GM23338 (cell line): ENCODE results near the gene PRR29. TPM values are rescaled to one million over a fixed set of nuclear protein-coding genes. Genes with fewer than 3 reads are reported as not detected.

Source experiments
- ATAC-seq: fragments of 200-7000 bp; cut with Tn5 transposase; 3 replicates; pipeline ENCODE4 v1.9.1; 2020
- DNase-seq: peaks from one replicate; pipeline ENCODE4 v3.0.0-alpha.2; 2015; ENCODE audit warnings: low spot score
- H2AFZ ChIP-seq: fragments of 200-600 bp; sonication (generic); 2 replicates; pipeline ENCODE4 v1.8.0; 2016; ENCODE audit warnings: antibody characterized with exemption, mild to moderate bottlenecking, moderate library complexity
- H3F3A ChIP-seq: fragments of 200-600 bp; sonication (generic); replicated peaks from 2 replicates; pipeline ENCODE4 v1.8.0; 2017; ENCODE audit warnings: antibody characterized with exemption, mixed run types, low read depth
- H3K27ac ChIP-seq: fragments of 200-600 bp; sonication (generic); 2 replicates; pipeline ENCODE4 v1.6.1; 2016; ENCODE audit warnings: low read depth
- H3K27me3 ChIP-seq: fragments of 200-600 bp; sonication (generic); 2 replicates; pipeline ENCODE4 v1.8.0; 2016; ENCODE audit warnings: mild to moderate bottlenecking, mixed run types, moderate library complexity; ENCODE audit not compliant: insufficient read depth
- H3K36me3 ChIP-seq: fragments of 200-600 bp; sonication (generic); 2 replicates; pipeline ENCODE4 v1.8.0; 2016; ENCODE audit warnings: mild to moderate bottlenecking; ENCODE audit not compliant: insufficient read depth
- H3K4me1 ChIP-seq: fragments of 200-600 bp; sonication (generic); 2 replicates; pipeline ENCODE4 v1.8.0; 2016; ENCODE audit warnings: mild to moderate bottlenecking, moderate library complexity; ENCODE audit not compliant: insufficient read depth
- H3K4me2 ChIP-seq: fragments of 200-600 bp; sonication (generic); 2 replicates; pipeline ENCODE4 v1.7.1; 2017; ENCODE audit warnings: mixed run types
- H3K4me3 ChIP-seq: fragments of 200-600 bp; sonication (generic); 2 replicates; pipeline ENCODE4 v1.6.1; 2016; ENCODE audit warnings: mixed run types
- H3K79me2 ChIP-seq: fragments of 200-600 bp; sonication (generic); replicated peaks from 2 replicates; pipeline ENCODE4 v1.8.0; 2017; ENCODE audit warnings: mild to moderate bottlenecking; ENCODE audit not compliant: insufficient read depth
- H3K9me2 ChIP-seq: fragments of 200-600 bp; sonication (generic); 2 replicates; pipeline ENCODE4 v1.8.0; 2017; ENCODE audit not compliant: insufficient read depth
- H4K20me1 ChIP-seq: fragments of 200-600 bp; sonication (generic); replicated peaks from 2 replicates; pipeline ENCODE4 v1.8.0; 2017; ENCODE audit warnings: mild to moderate bottlenecking; ENCODE audit not compliant: insufficient read depth
- H3K27ac Mint-ChIP-seq: 2 replicates; pipeline ENCODE4 v1.8.0; 2020; ENCODE audit warnings: inconsistent platforms, mild to moderate bottlenecking, moderate library complexity, mixed read lengths
- H3K27me3 Mint-ChIP-seq: 3 replicates; pipeline ENCODE4 v1.8.0; 2022; ENCODE audit warnings: low read depth, mild to moderate bottlenecking, moderate library complexity, mixed read lengths, inconsistent platforms; ENCODE audit not compliant: insufficient read depth, poor library complexity
- H3K36me3 Mint-ChIP-seq: 3 replicates; pipeline ENCODE4 v1.8.0; 2021; ENCODE audit warnings: low read depth, mild to moderate bottlenecking, inconsistent platforms, moderate library complexity, mixed read lengths
- H3K4me1 Mint-ChIP-seq: 3 replicates; pipeline ENCODE4 v1.8.0; 2020; ENCODE audit warnings: mild to moderate bottlenecking, inconsistent platforms, mixed read lengths
- H3K4me3 Mint-ChIP-seq: 3 replicates; pipeline ENCODE4 v1.8.0; 2021; ENCODE audit warnings: moderate library complexity, mild to moderate bottlenecking, inconsistent platforms, mixed read lengths
- H3K9me3 Mint-ChIP-seq: 3 replicates; pipeline ENCODE4 v1.8.0; 2020; ENCODE audit warnings: moderate library complexity, mild to moderate bottlenecking, inconsistent platforms, mixed read lengths
- CREB1 ChIP-seq: fragments of 250-450 bp; sonication (Bioruptor Pico); IDR thresholded peaks from 2 replicates; pipeline ENCODE4 v1.5.0; 2020; ENCODE audit warnings: low read depth, mild to moderate bottlenecking, moderate library complexity
- EZH2 ChIP-seq: fragments of 200-600 bp; sonication (generic); IDR thresholded peaks from one replicate; pipeline ENCODE4 v1.8.0; 2017; ENCODE audit warnings: antibody characterized with exemption, mild to moderate bottlenecking, low read depth; ENCODE audit not compliant: unreplicated experiment
- EZH2phosphoT487 ChIP-seq: fragments of 200-600 bp; sonication (generic); IDR thresholded peaks from one replicate; pipeline ENCODE4 v1.8.1; 2018; ENCODE audit warnings: antibody characterized with exemption; ENCODE audit not compliant: unreplicated experiment
- JUNB ChIP-seq: IDR thresholded peaks from one replicate; pipeline ENCODE4 v1.6.1; 2016; ENCODE audit warnings: antibody characterized with exemption; ENCODE audit not compliant: unreplicated experiment
- NANOG ChIP-seq: IDR thresholded peaks from 2 replicates; pipeline ENCODE4 v1.6.1; 2016; ENCODE audit warnings: antibody characterized with exemption, borderline replicate concordance
- POLR2AphosphoS5 ChIP-seq: IDR thresholded peaks from 2 replicates; pipeline ENCODE4 v1.6.1; 2016; ENCODE audit warnings: antibody characterized with exemption, low read depth
- STAT1 ChIP-seq: IDR thresholded peaks from one replicate; pipeline ENCODE4 v1.6.1; 2016; ENCODE audit warnings: antibody characterized with exemption; ENCODE audit not compliant: unreplicated experiment
- ZNF114 ChIP-seq: fragments of 250-450 bp; sonication (Bioruptor Pico); IDR thresholded peaks from 2 replicates; pipeline ENCODE4 v1.5.0; 2020; ENCODE audit warnings: mild to moderate bottlenecking, moderate library complexity
- ZNF331 ChIP-seq: fragments of 250-450 bp; sonication (Bioruptor Pico); IDR thresholded peaks from 2 replicates; pipeline ENCODE4 v1.5.0; 2020; ENCODE audit warnings: low read depth, mild to moderate bottlenecking, moderate library complexity
- polyA plus RNA-seq: library from polyadenylated mRNA; unstranded; fragments of >200 nt; fragmentation: Nextera tagmentation; extraction: Ambion mirVana; gene quantifications from 2 replicates; pipeline ENCODE4 v1.2.1, GENCODE V29; 2016
- total RNA-seq: library from RNA; depleted of rRNA; stranded (reverse); fragments of >200 nt; shearing (Covaris generic); gene quantifications from 2 replicates; pipeline ENCODE4 v1.2.3, GENCODE V29; 2014
- TF ChIP-seq, protein P1 (sequence below): fragments of 250-450 bp; sonication (Bioruptor Pico); IDR thresholded peaks from 2 replicates; pipeline ENCODE4 v1.5.0; 2020; ENCODE audit warnings: mild to moderate bottlenecking, moderate library complexity
- TF ChIP-seq, protein P2 (sequence below): IDR thresholded peaks from 2 replicates; pipeline ENCODE4 v1.6.1; 2016; ENCODE audit warnings: antibody characterized with exemption
- TF ChIP-seq, protein P3 (sequence below), 2 experiments: fragments of 200-600 bp in 1 of 2; sonication (generic) in 1 of 2; conservative IDR thresholded peaks; 2 replicates each; pipeline versions ENCODE4 v1.5.1 to v1.6.1; 2016 to 2017; ENCODE audit warnings: antibody characterized with exemption in 2 of 2, low read depth in 2 of 2, mild to moderate bottlenecking in 2 of 2, moderate library complexity in 1 of 2
- TF ChIP-seq, protein P4 (sequence below): IDR thresholded peaks from one replicate; pipeline ENCODE4 v1.6.1; 2018; ENCODE audit warnings: antibody characterized with exemption; ENCODE audit not compliant: unreplicated experiment

Gene PRR29
- total and polyA plus RNA-seq, 2 experiments from 2014 or later: 0.24 to 1.3 TPM

DNA sequence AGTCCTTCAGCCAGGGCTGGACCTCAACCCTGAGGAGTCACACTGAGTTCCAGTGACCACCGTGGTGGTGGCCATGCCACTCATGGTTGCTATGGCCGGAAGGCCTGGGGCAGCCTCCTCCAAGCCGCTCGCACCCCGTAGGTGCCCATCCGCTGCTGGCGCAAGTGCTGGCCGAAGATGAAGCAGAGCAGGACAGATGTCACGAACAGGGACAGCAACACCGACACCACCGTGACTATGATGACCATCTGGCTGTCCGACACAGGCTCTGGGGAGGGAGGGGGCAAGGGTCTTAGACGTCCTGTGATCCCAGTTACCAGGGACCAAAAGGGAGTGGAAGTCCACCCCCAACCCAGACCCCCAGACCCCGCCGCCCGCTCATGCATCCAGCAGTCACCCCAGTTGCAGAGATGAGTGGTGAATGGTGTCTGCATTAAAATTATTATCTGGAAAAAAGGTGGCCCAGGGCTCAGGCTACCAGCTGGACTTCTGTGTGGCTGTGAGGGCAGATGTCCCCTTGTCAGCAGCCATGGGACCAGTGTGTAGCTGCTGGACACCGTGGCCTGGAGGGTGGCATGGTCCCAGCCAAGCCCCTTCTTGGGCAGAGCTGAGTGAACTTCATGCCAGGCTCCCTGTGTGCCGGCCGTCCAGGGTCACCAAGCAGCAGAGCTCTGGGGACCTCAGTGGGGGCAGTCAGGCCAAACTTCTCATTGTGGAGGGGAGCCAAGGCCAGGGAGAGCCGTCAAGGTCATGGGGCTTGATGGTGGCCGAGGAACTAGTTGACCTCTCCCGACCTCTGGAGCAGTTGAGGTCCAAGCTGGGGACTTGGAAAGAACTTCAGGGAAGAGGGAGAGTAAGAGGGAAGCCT, 4.7 kb downstream of the PRR29 start:
- H3K27ac Mint-ChIP-seq: no peak overlapping the region
- DNase-seq (no peak), ATAC-seq (no peak)
- Histone ChIP-seq H3K4me3 (no peak overlapping the region), H3K4me2 (no peak overlapping the region), H3K27ac (no peak overlapping the region), H3K9me2 (no peaks in the 10 kb centered on the region), H3K79me2 (no peaks in the 10 kb centered on the region), H3K36me3 (no peaks in the 10 kb centered on the region), H4K20me1 (no peaks in the 10 kb centered on the region), H3K27me3 (peaks cover 11% of the 10 kb centered on the region; the same call in 1 of the 2 replicates), H2AFZ (no peak overlapping the region), H3K4me1 (0 out of 2 replicates have a peak, but pooled peaks cover 4% of the 10 kb centered on the region), H3F3A (no peaks in the 10 kb centered on the region)
- no peaks in the 10 kb centered on the region; the same call in 2 of the 3 replicates for H3K9me3 Mint-ChIP-seq
- no peaks in the 10 kb centered on the region for H3K36me3 Mint-ChIP-seq
- no peak for TF ChIP-seq EZH2phosphoT487
- TF ChIP-seq, protein P1, sequence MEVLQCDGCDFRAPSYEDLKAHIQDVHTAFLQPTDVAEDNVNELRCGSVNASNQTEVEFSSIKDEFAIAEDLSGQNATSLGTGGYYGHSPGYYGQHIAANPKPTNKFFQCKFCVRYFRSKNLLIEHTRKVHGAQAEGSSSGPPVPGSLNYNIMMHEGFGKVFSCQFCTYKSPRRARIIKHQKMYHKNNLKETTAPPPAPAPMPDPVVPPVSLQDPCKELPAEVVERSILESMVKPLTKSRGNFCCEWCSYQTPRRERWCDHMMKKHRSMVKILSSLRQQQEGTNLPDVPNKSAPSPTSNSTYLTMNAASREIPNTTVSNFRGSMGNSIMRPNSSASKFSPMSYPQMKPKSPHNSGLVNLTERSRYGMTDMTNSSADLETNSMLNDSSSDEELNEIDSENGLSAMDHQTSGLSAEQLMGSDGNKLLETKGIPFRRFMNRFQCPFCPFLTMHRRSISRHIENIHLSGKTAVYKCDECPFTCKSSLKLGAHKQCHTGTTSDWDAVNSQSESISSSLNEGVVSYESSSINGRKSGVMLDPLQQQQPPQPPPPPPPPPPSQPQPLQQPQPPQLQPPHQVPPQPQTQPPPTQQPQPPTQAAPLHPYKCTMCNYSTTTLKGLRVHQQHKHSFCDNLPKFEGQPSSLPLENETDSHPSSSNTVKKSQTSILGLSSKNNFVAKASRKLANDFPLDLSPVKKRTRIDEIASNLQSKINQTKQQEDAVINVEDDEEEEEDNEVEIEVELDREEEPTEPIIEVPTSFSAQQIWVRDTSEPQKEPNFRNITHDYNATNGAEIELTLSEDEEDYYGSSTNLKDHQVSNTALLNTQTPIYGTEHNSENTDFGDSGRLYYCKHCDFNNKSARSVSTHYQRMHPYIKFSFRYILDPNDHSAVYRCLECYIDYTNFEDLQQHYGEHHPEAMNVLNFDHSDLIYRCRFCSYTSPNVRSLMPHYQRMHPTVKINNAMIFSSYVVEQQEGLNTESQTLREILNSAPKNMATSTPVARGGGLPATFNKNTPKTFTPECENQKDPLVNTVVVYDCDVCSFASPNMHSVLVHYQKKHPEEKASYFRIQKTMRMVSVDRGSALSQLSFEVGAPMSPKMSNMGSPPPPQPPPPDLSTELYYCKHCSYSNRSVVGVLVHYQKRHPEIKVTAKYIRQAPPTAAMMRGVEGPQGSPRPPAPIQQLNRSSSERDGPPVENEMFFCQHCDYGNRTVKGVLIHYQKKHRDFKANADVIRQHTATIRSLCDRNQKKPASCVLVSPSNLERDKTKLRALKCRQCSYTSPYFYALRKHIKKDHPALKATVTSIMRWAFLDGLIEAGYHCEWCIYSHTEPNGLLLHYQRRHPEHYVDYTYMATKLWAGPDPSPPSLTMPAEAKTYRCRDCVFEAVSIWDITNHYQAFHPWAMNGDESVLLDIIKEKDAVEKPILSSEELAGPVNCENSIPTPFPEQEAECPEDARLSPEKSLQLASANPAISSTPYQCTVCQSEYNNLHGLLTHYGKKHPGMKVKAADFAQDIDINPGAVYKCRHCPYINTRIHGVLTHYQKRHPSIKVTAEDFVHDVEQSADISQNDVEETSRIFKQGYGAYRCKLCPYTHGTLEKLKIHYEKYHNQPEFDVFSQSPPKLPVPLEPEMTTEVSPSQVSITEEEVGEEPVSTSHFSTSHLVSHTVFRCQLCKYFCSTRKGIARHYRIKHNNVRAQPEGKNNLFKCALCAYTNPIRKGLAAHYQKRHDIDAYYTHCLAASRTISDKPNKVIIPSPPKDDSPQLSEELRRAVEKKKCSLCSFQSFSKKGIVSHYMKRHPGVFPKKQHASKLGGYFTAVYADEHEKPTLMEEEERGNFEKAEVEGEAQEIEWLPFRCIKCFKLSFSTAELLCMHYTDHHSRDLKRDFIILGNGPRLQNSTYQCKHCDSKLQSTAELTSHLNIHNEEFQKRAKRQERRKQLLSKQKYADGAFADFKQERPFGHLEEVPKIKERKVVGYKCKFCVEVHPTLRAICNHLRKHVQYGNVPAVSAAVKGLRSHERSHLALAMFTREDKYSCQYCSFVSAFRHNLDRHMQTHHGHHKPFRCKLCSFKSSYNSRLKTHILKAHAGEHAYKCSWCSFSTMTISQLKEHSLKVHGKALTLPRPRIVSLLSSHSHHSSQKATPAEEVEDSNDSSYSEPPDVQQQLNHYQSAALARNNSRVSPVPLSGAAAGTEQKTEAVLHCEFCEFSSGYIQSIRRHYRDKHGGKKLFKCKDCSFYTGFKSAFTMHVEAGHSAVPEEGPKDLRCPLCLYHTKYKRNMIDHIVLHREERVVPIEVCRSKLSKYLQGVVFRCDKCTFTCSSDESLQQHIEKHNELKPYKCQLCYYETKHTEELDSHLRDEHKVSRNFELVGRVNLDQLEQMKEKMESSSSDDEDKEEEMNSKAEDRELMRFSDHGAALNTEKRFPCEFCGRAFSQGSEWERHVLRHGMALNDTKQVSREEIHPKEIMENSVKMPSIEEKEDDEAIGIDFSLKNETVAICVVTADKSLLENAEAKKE (CRISPR knock-in tag): no peak
- TF ChIP-seq EZH2: no peak
- TF ChIP-seq, protein P2, sequence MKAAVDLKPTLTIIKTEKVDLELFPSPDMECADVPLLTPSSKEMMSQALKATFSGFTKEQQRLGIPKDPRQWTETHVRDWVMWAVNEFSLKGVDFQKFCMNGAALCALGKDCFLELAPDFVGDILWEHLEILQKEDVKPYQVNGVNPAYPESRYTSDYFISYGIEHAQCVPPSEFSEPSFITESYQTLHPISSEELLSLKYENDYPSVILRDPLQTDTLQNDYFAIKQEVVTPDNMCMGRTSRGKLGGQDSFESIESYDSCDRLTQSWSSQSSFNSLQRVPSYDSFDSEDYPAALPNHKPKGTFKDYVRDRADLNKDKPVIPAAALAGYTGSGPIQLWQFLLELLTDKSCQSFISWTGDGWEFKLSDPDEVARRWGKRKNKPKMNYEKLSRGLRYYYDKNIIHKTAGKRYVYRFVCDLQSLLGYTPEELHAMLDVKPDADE: no peak
- TF ChIP-seq, protein P3, sequence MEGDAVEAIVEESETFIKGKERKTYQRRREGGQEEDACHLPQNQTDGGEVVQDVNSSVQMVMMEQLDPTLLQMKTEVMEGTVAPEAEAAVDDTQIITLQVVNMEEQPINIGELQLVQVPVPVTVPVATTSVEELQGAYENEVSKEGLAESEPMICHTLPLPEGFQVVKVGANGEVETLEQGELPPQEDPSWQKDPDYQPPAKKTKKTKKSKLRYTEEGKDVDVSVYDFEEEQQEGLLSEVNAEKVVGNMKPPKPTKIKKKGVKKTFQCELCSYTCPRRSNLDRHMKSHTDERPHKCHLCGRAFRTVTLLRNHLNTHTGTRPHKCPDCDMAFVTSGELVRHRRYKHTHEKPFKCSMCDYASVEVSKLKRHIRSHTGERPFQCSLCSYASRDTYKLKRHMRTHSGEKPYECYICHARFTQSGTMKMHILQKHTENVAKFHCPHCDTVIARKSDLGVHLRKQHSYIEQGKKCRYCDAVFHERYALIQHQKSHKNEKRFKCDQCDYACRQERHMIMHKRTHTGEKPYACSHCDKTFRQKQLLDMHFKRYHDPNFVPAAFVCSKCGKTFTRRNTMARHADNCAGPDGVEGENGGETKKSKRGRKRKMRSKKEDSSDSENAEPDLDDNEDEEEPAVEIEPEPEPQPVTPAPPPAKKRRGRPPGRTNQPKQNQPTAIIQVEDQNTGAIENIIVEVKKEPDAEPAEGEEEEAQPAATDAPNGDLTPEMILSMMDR (conservative IDR thresholded peaks at IDR 0.05; ENCODE audit: low read depth in 2 of 2): no peak
- no peak for TF ChIP-seq NANOG
- TF ChIP-seq ZNF331 (CRISPR knock-in tag): no peak
- TF ChIP-seq, protein P4, sequence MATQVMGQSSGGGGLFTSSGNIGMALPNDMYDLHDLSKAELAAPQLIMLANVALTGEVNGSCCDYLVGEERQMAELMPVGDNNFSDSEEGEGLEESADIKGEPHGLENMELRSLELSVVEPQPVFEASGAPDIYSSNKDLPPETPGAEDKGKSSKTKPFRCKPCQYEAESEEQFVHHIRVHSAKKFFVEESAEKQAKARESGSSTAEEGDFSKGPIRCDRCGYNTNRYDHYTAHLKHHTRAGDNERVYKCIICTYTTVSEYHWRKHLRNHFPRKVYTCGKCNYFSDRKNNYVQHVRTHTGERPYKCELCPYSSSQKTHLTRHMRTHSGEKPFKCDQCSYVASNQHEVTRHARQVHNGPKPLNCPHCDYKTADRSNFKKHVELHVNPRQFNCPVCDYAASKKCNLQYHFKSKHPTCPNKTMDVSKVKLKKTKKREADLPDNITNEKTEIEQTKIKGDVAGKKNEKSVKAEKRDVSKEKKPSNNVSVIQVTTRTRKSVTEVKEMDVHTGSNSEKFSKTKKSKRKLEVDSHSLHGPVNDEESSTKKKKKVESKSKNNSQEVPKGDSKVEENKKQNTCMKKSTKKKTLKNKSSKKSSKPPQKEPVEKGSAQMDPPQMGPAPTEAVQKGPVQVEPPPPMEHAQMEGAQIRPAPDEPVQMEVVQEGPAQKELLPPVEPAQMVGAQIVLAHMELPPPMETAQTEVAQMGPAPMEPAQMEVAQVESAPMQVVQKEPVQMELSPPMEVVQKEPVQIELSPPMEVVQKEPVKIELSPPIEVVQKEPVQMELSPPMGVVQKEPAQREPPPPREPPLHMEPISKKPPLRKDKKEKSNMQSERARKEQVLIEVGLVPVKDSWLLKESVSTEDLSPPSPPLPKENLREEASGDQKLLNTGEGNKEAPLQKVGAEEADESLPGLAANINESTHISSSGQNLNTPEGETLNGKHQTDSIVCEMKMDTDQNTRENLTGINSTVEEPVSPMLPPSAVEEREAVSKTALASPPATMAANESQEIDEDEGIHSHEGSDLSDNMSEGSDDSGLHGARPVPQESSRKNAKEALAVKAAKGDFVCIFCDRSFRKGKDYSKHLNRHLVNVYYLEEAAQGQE: no peak
- TF ChIP-seq JUNB: no peak
- no peak for TF ChIP-seq ZNF114 (CRISPR knock-in tag)
- TF ChIP-seq STAT1: no peak
- no peak for TF ChIP-seq CREB1
- TF ChIP-seq POLR2AphosphoS5: no peak
- peaks cover 23% of the 10 kb centered on the region for H3K27me3 Mint-ChIP-seq
- H3K4me1 Mint-ChIP-seq: peaks cover 18% of the 10 kb centered on the region
- no peak overlapping the region for H3K4me3 Mint-ChIP-seq
